Right kidney (tissue), 1 donor: ENCODE measurements around the gene PRKG1.
"Not testable (repeated sequence)": the region's sequence is repeated elsewhere in the genome, so short reads cannot be mapped to it uniquely, and the experiment has no call there.

Source experiments
- DNase-seq: peaks from one replicate; pipeline ENCODE4 v3.0.0-alpha.2; 2016

PRKG1 gene

DNA sequence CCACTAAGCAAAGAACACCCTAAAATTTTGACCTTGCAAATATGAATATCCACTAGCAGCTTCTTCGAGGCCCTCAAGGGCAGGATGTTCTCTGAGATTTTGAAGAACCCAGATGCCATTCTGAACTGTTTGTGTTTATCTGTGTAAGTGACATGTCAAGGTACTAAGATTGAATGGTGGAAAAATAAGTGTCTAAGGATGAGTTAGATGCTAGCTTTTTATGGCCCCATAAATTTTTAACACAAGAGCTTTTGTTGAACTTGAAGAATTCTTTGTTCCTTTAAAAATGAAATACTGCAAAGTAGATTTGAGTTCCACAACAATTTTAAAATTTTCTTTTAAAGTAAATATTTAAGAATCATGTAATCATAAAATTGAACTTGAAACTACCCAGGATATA is 365.4 kb downstream of the PRKG1 start:
- no peak for DNase-seq

DNA sequence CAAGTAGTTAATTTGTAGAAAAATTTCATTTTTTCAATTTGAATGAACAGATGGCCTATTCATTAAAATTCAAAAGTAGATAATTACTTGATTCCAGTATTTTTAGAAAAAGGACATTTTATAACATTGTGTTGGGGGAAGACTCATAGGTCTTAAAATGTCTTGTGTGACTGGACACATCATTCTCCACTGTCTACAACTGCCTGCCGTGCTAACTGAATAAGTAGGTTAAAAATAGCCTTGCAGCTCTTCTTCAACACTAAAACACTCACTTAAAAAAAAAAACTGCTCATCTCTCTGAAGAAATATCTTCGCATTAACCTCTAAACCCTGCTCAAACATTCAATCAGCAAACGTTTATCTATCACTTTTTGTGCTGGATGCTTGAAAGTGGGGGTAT is 371.3 kb downstream of the PRKG1 start:
- DNase-seq = no peak

DNA sequence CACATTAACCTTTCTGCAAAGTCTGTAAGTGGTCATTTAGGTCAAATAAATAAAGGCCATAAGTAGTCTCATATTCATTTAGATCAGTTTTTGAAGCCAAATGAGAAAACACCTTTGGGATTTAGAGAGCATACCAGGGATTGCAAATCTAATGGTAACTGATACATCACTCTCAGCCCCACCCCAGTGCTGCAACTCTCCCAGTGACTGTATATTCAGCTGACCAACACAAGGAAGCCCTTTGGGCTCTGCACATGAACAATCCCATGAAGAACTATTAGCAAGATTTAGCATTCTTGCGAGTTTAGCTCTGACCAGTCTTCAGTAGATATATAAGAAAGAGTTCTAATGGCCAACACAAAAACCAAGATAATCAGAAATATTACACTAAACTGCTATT is 372.8 kb downstream of the PRKG1 start:
- DNase-seq = no peak

DNA sequence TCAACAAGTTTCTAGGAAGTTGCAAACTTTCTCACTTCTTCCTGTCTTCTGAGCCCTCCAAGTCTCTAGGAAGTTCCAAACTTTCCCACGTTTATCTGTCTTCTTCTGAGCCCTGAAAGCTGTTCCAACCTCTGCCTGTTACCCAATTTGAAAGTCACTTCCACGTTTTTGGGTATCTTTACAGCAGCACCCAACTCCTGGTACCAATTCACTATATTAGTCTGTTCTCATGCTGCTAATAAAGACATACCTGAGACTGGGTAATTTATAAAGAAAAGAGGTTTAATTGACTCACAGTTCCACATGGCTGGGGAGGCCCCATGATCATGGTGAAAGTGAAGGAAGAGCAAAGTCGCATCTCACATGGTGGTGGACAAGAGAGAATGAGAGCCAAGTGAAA is 381.5 kb downstream of the PRKG1 start:
- not testable (repeated sequence) for DNase-seq

DNA sequence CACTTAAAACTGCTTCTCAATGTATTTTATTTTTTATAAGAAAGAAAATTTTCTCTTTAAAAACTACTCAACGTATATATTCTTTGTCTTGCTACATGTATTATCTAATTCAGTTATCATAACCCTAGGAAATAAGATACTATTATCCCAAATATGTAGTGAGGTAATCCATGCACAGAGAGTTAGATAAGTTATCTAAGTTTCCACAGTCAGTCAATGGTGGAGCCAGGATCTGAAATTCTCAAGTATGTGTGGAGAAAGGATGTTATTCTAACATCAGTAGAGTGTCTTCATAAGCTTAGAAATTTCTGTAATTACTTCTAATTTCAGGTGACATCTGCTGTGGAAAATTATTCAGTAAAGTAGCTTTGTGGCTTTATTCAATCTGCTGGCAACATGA is 385.2 kb downstream of the PRKG1 start:
- no peak for DNase-seq

DNA sequence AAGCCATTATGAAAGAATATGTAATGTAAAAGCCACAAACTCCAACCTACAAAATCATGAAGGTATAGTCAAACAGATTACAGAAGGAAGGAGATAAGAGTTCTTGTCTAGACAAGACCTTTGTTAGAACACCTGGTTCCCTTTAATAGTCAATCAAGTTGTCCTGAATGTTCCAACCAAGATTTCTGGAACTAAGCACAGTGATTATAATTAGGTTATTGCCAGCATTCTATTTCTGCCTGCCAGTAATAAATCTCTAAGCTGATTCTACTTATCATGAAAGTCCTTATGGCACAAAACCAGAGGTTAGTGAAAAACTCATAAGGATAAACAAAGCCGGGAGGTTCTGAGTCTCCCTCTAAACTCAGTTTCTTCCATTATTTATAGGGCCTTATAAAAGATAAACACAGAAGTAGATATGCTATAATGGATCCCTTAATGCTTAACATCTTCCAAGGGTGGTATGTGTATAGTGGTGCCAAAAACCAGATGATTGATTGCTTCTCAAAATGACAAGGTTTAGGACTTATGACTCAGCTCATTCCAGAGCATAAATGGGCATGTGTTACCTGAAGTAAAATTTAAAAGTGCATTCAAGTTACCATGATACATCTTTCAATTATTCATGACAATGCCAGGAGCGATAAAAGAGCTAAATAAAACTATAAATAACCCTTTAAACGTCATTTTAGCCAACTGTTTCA is 387.9 kb downstream of the PRKG1 start:
- no peak for DNase-seq

DNA sequence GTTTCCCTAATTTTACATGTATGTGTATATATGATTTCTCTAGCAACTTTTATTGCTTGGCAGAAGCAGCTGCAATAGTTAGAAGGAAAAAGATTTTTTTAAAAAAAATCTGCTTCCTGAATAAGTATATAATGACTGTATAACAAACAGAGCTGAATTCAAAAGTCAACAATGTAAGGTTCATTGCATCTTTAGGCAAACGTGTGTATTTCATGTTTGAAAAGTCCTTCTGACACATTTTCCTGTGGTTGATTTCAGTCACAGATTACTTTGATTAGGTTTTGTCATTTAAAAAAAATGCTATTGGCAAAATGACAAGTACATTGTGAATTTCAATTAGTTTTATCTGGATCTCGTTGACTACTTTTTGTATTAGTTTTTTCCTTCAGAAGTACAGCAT is 394.1 kb downstream of the PRKG1 start:
- DNase-seq = no peak

DNA sequence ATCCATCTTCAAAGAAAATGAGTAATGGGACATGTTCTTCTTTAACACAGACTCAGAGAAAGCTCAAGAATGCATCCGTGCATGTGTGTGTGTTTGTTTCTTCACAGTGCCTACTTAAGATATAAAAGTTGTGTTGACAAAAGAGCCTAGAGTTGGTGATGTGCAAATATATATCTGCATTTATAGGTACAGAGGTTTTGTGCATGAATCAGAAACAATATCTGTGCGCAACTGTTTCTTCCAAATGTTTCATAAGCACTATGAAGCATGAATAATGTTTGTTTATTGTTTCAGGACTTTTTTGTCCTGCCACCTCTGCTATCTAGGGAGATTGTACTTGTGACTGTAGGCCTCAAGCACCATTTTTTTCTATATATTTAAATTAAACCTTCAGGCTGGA is 395.4 kb downstream of the PRKG1 start:
- no peak for DNase-seq

DNA sequence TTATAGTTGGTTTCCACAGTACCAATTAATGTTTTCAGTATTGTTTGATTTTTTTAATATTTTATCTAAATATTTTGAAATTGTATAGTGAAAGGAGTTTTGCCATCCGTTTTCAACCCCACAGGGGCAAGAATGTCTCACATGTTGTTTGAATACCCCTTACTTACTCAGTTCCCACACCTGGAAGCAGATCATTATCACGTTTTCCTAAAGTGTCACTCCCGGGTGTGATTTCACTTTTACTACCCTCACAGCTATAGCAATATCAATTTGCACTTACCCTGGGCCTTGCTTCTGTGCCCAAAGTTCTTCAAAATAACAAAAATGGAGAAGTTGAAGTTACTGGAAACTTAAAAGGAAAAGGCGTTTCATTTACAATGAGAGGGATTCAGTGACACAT is 397.0 kb downstream of the PRKG1 start:
- no peak for DNase-seq

DNA sequence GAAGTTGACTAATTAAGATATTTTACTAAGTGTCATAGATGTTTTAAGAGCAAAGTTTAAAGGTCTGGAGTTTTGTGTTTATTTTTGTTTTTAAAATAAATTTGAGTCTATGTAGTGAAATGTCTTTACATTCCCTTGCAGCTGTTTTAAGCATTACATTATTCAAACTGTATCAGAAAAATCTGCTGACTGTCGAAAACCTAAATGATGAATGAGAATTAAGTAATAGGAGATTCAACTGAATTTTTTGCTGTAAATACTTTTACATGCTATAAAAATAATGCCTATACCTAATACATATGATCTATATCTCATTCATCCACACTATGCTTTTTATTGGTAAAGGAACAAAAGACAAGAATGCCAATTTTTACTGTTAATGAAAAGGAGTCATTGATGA is 397.9 kb downstream of the PRKG1 start:
- no peak for DNase-seq

DNA sequence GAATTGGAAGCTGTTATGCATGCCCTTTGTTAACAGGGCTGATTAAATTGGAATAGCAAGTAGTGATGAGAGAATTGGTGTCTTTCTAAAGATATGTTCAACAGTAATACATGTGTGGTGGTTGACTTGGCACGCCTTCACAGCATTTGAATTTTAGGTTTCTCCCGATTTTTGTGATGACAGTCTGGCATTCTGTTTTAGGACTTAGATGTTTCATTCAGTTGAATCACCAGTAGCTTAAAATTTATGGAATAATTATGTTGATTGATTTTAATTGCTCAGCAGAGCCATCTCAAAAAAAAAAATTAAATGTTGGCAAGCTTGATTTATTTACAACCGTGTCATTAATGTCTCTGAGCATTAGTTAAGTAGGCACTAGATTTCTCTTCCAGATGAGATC is 405.4 kb downstream of the PRKG1 start:
- no peak for DNase-seq

DNA sequence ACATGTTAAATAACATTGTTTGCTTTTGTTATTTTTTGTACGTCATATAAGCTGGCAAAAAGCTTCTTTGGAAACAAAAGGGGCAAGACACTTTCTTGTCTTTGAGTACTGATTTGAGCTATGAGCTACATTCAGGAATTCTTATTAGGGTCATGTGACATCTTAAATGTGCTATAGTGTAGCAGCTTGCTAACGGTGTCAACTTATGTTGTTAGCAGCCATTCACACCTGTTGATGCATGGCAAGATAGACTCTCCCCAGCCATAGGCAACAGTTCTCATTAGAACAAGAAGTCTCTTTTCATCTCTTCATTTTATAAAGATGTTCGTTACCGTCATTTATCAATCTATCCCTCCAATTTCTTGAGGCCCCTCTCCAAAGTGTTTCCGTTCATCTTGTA is 411.4 kb downstream of the PRKG1 start:
- no peak for DNase-seq

DNA sequence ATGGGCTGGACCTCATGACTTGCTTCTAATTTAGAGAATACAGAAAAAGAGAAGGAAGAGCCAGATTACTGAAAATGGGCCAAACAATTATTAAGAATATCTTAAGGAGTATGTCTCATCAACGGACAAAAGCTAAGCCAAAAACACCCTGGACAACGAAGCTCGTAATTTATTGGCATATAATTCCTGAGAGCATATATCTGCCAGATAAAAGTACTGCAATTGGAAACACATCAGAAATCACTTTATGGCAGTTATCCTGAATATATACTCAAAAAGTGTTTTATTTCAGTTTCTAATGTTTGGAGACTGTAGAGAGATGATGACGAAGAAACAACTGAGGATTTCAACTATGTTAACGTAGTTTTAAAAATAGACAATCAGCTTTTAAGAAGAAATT is 413.3 kb downstream of the PRKG1 start:
- DNase-seq = no peak

DNA sequence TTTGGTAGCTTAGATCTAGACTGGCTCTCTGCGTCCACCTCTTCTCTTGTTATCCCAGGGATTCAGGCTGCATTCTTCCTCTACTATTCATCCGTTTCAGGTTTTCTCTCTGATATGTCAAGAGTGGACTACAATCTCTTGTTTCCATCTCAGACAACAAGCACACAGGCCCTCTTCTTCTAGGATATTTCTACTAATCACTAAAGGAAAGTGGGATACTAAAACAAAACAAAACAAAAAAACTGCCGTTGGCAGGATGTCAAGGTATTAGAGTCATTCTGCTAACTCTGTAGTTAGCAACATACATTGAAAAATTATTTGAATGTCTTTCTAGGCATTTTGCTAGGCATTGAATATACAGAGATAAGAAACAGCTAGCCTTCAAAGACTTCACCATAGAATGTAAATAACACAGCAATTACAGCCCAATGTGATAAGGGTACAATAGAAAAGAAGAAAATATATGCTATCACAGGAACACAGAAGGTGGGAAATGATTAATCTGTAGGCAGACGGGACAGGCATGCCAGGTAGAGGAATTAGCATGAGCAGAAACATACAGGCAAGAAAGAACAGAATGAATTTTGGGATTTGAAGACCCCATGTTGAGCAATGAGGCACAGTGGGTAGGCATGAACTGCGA is 414.6 kb downstream of the PRKG1 start:
- no peak for DNase-seq

DNA sequence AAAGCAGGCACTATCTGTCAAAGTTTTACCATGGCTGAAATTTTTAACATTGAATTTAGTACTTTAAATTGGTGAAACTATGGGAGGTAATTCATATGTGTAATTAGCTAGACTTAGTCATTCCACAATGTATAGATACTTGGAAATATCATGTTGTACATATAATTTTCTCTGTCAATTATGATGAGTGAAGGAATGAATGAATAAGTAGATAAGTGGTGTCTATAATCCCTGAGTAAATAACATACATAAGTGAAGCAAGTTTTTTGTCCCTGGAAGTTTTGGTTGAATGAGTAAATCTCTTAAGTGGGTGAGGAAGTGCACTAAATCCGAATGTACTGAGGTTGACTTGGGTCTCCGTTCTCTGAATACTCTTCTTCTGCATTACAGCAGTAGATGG is 424.1 kb downstream of the PRKG1 start:
- no peak for DNase-seq

DNA sequence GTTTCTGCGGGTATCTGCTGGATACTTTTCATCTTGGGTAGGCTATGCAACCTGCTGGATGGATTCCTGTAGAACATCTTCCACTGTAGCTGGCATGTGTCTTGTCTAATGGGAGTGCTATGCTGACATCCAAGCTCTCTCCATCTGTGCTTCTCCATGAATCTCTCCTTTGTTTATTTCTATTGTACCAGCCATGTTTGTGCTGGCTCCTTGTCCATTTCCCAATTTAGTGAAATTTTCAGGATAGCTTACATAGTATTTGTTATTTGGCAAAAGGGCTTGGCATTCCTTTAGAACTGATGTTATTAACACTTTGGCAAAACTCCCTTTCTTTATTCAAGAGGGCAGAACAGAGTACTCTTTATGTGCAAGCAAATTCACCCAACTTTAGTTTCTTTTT is 427.1 kb downstream of the PRKG1 start:
- DNase-seq = no peak

DNA sequence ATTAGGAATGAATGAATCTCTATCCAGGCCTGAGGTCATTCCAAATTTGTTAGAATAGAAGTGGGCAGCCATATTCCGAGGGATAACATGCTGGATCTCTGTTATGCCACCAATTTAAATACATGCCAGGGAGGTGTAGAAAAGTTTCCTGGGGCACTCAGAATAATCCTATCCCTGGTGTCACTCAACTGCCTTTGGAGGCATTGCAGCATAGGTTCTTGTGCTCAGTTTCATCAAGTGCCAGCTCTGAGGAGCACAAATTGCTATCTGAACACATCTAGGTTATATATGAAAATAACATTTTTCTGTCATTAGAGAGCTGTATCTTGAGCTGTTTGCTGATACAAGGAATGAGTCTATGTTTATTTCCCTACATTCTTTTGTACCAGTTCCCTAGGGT is 427.8 kb downstream of the PRKG1 start:
- DNase-seq = no peak

DNA sequence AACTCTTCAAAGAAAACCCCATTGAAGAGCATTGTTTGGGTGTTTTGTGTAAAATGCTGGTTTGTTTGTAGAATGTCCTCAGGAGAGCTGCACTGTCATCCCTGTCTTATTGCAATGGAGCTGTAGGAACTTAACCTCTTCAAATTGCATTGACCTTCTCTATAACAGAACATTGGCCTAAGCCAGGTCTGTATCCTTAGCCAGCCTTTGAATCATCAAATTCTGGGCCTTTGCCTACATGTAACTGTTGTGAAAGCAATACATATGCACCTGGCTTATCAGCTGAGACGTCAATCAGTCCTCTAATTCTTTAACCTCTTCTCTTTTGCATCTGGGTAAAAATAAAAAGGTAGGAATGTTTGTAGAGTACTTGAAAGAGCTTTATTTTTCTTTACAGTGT is 429.1 kb downstream of the PRKG1 start:
- DNase-seq = no peak

DNA sequence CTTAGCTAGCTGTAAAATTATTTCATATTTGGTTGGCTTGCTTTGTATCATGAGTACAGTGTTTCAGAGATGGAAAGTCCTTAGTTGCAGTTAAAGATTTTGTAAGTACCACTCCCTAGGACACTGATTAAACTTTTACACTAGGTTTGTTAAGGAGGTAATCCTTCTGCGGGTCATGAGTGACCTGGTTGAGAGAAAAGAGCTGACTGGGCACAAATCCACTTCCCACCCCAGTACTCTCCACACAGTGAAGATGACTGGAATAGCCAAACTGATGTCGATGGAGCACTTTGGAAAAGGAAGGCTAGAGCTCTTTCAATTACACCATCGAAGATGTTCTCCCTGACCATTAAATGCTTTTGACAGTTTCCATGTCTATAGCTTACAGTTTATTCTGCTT is 433.2 kb downstream of the PRKG1 start:
- no peak for DNase-seq

DNA sequence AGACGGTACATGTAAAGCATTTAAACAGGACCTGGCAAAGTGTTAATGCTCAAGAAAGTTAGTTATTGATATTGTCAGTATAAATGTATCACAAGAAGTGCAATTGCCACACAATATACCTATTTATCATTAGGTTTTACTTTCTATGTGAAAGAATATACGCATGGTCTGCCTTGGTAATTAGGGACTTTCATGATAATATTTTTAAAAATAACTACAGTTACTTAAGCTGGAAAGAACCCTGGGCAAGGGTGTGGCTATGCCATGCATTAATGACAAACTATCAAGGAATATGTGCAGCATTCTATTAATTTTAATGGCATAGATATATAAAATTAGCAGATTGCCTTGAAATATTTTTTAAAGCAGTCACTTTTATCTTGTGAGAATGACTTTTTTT is 433.9 kb downstream of the PRKG1 start:
- no peak for DNase-seq

DNA sequence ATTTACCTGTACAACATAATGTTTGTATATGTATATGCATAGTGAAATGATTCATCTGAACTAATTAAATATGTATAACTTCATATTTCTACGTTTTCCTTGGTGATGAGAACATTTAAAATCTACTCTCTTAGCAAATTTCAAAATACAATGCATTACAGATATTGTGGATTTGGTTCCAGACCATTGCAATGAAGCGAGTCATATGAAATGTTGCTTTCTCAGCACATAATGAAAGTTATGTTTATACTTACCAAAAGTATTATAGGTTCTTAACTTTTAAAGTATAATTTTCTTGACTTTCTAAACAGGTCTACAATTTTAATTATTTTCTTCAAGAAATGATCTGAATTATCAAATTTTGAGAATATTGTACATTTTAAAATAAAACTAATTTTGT is 435.9 kb downstream of the PRKG1 start:
- no peak for DNase-seq

DNA sequence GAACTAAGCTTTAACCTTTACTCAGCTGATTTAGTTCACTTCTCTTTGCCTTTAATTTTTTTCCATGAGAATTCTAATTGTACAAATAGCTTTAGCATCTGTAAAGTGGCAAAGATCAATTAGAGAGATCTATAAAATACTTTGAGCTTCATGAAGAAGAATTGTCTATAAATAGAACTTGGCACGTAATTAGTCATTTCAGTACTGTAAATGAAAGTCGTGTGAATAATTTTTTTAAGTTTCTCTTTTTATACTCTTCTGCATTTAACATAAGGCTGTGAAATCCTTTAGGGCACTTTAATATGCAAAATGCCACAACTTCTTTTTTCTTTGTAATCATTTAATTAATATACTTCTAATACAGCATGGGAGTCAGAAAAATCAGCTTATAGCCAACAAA is 447.3 kb downstream of the PRKG1 start:
- DNase-seq = no peak

DNA sequence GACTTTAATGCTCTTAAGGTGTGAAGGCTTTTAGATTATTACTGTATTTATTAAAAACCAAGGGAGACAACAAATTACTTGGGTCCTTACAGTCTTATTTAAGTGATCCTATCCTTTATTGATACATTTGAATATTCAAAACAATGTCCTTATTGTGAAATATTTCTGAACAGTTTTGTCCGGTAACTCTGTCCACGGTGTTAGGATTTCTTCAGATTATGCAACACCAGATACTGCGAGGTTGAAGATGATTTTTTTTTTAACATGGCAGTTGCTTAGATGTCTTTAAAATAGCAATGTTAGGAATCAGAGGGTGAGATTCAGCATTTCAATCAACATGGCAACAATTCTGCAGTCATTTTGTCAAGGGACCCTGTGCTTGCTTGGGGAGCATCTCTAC is 448.6 kb downstream of the PRKG1 start:
- no peak for DNase-seq

DNA sequence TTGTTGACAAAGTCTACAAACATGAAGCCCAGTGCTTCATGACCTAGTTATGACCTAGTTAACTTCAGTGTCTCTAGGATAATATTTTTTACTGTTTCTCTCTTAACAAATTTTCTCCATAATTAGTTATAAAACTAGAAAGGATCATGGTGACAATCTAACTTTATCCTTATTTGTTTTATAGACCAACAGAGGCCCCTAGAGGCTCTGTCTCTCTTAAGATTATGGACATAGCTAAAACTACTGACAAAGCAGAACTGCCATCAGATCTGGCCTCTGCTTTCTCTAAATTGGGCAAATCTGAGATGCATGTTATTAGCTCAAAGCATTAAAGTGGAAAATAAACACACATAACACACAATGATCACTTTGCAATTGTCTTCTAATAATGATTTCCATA is 449.2 kb downstream of the PRKG1 start:
- no peak for DNase-seq

DNA sequence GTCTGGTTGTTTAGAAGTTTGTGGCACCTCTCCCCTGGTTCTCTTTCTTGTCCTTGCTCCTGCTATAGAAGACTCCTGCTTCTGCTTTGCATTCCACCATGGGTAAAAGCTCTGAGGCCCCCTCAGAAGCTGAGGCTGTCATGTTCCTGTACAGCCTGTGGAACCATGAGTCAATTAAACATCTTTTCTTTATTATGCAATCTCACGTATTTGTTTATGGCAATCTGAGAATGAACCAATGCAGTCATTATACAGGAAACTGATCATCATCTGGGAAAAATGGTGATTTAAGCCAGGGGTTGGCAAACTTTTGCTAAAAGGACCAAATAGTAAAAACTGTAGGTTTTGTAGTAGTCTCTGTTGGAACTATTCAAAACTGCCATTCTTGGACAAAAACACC is 449.8 kb downstream of the PRKG1 start:
- DNase-seq = no peak
